SJCRH30 (cell line): Measurements from ENCODE around the gene ERBB4. TPM values are rescaled to one million over a fixed set of nuclear protein-coding genes. Genes with fewer than 3 reads are reported as not detected.

ENCODE experiments used
- DNase-seq, 2 experiments: peaks; one replicate each; pipeline ENCODE4 v3.0.0-alpha.2; 2015 to 2020
- H3K27ac ChIP-seq: fragments of 250-450 bp; sonication (Bioruptor Pico); 2 replicates; pipeline ENCODE4 v1.5.1; 2020; ENCODE audit warnings: mild to moderate bottlenecking, moderate library complexity
- H3K27me3 ChIP-seq: fragments of 250-450 bp; sonication (Bioruptor Pico); 2 replicates; pipeline ENCODE4 v1.5.1; 2020; ENCODE audit warnings: mild to moderate bottlenecking, moderate library complexity
- H3K36me3 ChIP-seq: fragments of 250-450 bp; sonication (Bioruptor Pico); 2 replicates; pipeline ENCODE4 v1.5.1; 2020; ENCODE audit warnings: mild to moderate bottlenecking, moderate library complexity
- H3K4me1 ChIP-seq: fragments of 250-450 bp; sonication (Bioruptor Pico); 2 replicates; pipeline ENCODE4 v1.5.1; 2020; ENCODE audit warnings: mild to moderate bottlenecking, moderate library complexity
- H3K4me3 ChIP-seq: fragments of 250-450 bp; sonication (Bioruptor Pico); 2 replicates; pipeline ENCODE4 v1.5.1; 2020; ENCODE audit warnings: mild to moderate bottlenecking, moderate library complexity
- H3K9me3 ChIP-seq: fragments of 250-450 bp; sonication (Bioruptor Pico); replicated peaks from 2 replicates; pipeline ENCODE4 v1.5.1; 2020; ENCODE audit warnings: mild to moderate bottlenecking, moderate library complexity
- total RNA-seq: library from RNA; depleted of rRNA; stranded (reverse); fragments of >200 nt; shearing (Covaris generic); gene quantifications from 2 replicates; pipeline ENCODE4 v1.2.3, GENCODE V29; 2014

ERBB4 gene
- total RNA-seq, 1 experiment from 2014 or later: 3.0 TPM

GRCh38 chr2:212535996-212536816, 2.4 kb downstream of the ERBB4 start:
- Histone ChIP-seq H3K27ac (peak overlapping the region; percentile 74), H3K36me3 (no peaks in the 10 kb centered on the region), H3K4me3 (peak overlapping the region; percentile 63), H3K27me3 (no peaks in the 10 kb centered on the region; the same call in 1 of the 2 replicates), H3K9me3 (no peaks in the 10 kb centered on the region), H3K4me1 (peaks cover 2% of the 10 kb centered on the region; the same call in 1 of the 2 replicates)
- peak; percentile 65 to 79 for DNase-seq

GRCh38 chr2:212534336-212534735, 4.3 kb downstream of the ERBB4 start:
- Histone ChIP-seq H3K4me3 (no peak overlapping the region), H3K9me3 (no peaks in the 10 kb centered on the region), H3K27ac (no peak overlapping the region), H3K27me3 (no peaks in the 10 kb centered on the region; the same call in 1 of the 2 replicates), H3K4me1 (peaks cover 5% of the 10 kb centered on the region; the same call in 1 of the 2 replicates), H3K36me3 (no peaks in the 10 kb centered on the region)
- DNase-seq: no peak

DNA sequence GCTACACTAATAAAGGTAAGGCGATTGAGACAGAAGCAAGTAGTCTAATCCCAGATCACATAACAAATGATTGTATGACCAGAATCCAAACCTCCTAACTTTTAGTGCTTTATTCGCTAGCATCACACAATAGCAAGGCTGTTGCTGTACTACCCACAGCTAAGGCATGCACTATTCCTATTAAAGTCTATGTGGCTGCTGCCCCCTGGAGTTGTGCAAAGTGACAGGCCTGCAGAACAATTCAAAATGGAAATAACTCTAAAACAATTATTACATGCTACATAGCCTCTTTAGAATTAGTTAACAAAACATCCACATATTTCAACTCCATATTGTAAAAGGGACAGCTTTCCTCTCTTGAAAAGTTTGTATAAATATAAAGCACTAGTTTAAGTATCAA, 6.0 kb downstream of the ERBB4 start:
- Histone ChIP-seq H3K4me1 (peaks cover 5% of the 10 kb centered on the region; the same call in 1 of the 2 replicates), H3K27ac (no peak overlapping the region), H3K9me3 (no peaks in the 10 kb centered on the region), H3K4me3 (no peak overlapping the region), H3K36me3 (no peaks in the 10 kb centered on the region), H3K27me3 (no peaks in the 10 kb centered on the region; the same call in 1 of the 2 replicates)
- DNase-seq: peak in 1 of 2 experiments; percentile 24

DNA sequence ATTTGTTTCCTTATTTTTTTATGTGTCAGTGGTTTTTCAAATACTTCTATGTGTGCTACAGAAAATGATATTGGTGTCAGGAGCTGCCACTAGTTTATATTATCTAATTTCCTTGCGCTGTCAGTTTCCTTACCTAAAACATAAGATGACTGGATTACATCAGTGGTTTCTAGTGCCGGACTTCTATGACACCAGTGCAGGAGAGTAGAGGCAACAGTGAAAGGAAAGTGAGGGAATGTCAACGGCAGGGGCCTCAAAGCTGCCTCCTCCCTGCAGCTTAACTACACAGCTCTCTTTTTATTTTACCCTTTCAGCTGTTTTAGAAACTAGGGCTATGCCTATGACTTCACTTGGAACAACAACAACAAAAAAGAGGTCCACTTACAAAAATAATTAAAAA, 6.5 kb downstream of the ERBB4 start:
- no peak for DNase-seq
- peaks cover 5% of the 10 kb centered on the region; the same call in 1 of the 2 replicates for H3K4me1 ChIP-seq
- no peaks in the 10 kb centered on the region for H3K36me3 ChIP-seq

GRCh38 chr2:212531499-212531898, 7.1 kb downstream of the ERBB4 start:
- H3K9me3 ChIP-seq: no peaks in the 10 kb centered on the region
- no peak overlapping the region for H3K27ac ChIP-seq
- H3K4me1 ChIP-seq: peaks cover 5% of the 10 kb centered on the region; the same call in 1 of the 2 replicates
- H3K36me3 ChIP-seq: no peaks in the 10 kb centered on the region
- H3K27me3 ChIP-seq: no peaks in the 10 kb centered on the region; the same call in 1 of the 2 replicates
- DNase-seq: no peak
- no peak overlapping the region for H3K4me3 ChIP-seq

More for the DNA sequence above, 6.5 kb downstream of the ERBB4 start:
- Histone ChIP-seq H3K9me3 (no peaks in the 10 kb centered on the region), H3K27me3 (no peaks in the 10 kb centered on the region; the same call in 1 of the 2 replicates), H3K27ac (no peak overlapping the region), H3K4me3 (no peak overlapping the region)

DNA sequence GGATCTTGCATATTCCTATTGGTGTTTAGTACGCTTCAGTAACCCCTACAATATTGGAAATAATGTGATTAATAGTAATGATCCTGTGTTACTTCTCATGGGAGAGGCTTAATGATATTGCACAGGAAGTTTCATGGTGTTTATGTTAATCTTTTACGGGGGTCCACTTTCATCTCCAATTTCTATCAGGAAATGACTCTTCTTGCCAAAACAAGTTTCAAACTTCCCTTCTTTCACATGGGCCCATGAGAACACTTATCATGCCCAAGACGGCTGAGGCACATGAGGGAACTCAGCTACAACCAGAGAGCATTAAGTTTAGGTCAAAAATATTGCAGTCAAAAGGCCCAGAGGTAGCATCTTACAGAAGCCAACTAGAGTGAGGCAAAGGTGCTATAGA, 7.6 kb downstream of the ERBB4 start:
- Histone ChIP-seq H3K27me3 (no peaks in the 10 kb centered on the region; the same call in 1 of the 2 replicates), H3K4me1 (peaks cover 5% of the 10 kb centered on the region; the same call in 1 of the 2 replicates), H3K9me3 (no peaks in the 10 kb centered on the region), H3K4me3 (no peak overlapping the region), H3K27ac (no peak overlapping the region), H3K36me3 (no peaks in the 10 kb centered on the region)
- DNase-seq: no peak

DNA sequence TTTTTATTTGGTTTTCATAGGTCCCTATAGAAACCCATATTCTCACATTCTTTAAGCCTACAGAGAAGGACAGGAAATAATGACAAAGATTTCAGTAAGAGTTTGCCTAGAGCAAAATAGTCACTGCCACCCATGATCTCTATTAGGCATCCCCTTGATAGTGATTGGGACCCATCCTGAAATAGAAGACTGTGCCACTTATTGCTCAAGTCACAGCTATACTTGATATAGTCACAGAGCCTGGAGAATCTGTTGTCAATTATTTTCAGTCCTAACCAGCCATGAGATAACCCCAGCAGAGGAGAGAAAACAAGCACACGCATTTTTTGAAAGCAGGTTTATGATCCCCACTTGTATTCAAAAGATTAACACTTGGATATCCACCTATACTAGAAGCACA, 8.2 kb downstream of the ERBB4 start:
- Histone ChIP-seq H3K27me3 (no peaks in the 10 kb centered on the region; the same call in 1 of the 2 replicates), H3K9me3 (no peaks in the 10 kb centered on the region), H3K4me3 (no peak overlapping the region), H3K4me1 (peaks cover 3% of the 10 kb centered on the region; the same call in 1 of the 2 replicates), H3K36me3 (no peaks in the 10 kb centered on the region), H3K27ac (no peak overlapping the region)
- DNase-seq: no peak

- Histone ChIP-seq H3K36me3 (no peaks in the 10 kb centered on the region), H3K27me3 (no peaks in the 10 kb centered on the region), H3K27ac (no peak overlapping the region), H3K4me1 (peaks cover 3% of the 10 kb centered on the region; the same call in 1 of the 2 replicates), H3K4me3 (no peak overlapping the region), H3K9me3 (no peaks in the 10 kb centered on the region)
- DNase-seq: no peak
Measured at GRCh38 chr2:212528106-212528856, 10.3 kb downstream of the ERBB4 start.

GRCh38 chr2:212526059-212526458, 12.5 kb downstream of the ERBB4 start:
- Histone ChIP-seq H3K27ac (no peak overlapping the region), H3K4me1 (peaks cover 2% of the 10 kb centered on the region; the same call in 1 of the 2 replicates), H3K27me3 (no peaks in the 10 kb centered on the region), H3K36me3 (no peaks in the 10 kb centered on the region), H3K9me3 (no peaks in the 10 kb centered on the region), H3K4me3 (no peak overlapping the region)
- no peak for DNase-seq

GRCh38 chr2:212523756-212524155, 14.8 kb downstream of the ERBB4 start:
- no peak overlapping the region for H3K4me3 ChIP-seq
- no peaks in the 10 kb centered on the region; the same call in 1 of the 2 replicates for H3K4me1 ChIP-seq
- no peaks in the 10 kb centered on the region for H3K36me3 ChIP-seq
- H3K27ac ChIP-seq: no peak overlapping the region
- no peaks in the 10 kb centered on the region for H3K27me3 ChIP-seq
- no peaks in the 10 kb centered on the region for H3K9me3 ChIP-seq
- peak in 1 of 2 experiments; percentile 54 for DNase-seq

DNA sequence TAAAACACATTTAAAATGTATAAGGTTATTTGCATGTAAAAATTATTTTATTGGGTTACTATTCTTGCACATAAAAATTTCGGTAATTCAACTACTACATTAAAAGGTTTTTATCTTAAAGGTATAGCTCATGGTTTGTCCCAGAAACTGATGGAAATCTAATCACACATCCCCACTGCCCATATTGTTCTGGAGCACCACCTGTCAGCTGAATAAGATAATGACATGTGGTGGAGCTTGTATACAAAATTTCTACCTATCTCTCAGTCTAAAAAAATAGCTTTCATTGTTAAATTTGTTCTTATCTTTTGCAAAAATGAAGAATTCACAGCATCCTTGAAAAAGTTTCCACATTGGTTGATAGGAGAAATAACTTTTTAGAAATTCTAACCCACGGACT, 18.3 kb downstream of the ERBB4 start:
- DNase-seq: peak in 1 of 2 experiments; percentile 33
- no peaks in the 10 kb centered on the region; the same call in 1 of the 2 replicates for H3K4me1 ChIP-seq
- H3K4me3 ChIP-seq: no peak overlapping the region
- no peak overlapping the region for H3K27ac ChIP-seq
- H3K36me3 ChIP-seq: no peaks in the 10 kb centered on the region
- no peaks in the 10 kb centered on the region for H3K9me3 ChIP-seq
- no peaks in the 10 kb centered on the region for H3K27me3 ChIP-seq

DNA sequence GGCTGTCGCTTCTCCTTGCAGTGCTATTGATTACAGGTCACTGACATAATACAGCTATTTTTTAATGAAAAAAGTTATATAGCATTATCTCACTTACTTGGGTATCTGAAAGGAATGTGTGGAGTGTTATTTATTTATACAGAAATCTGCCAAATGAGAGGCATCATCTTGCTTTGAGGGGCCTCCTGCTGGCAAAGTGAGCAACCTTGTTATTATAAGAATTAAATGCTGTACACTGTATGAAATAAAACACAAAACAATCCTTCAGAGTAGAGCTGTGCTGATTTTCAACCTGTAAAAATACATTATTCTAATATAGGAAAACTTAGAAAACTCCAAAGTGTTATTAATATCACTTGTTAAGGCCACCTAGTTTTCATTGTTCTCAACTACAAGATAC, 20.9 kb downstream of the ERBB4 start:
- Histone ChIP-seq H3K27ac (no peak overlapping the region), H3K4me3 (no peak overlapping the region), H3K9me3 (no peaks in the 10 kb centered on the region), H3K4me1 (no peaks in the 10 kb centered on the region), H3K27me3 (no peaks in the 10 kb centered on the region), H3K36me3 (no peaks in the 10 kb centered on the region)
- no peak for DNase-seq

GRCh38 chr2:212505586-212505985, 33.0 kb downstream of the ERBB4 start:
- no peak overlapping the region for H3K27ac ChIP-seq
- H3K4me3 ChIP-seq: no peak overlapping the region
- no peak for DNase-seq
- no peaks in the 10 kb centered on the region for H3K4me1 ChIP-seq
- H3K9me3 ChIP-seq: no peaks in the 10 kb centered on the region
- no peaks in the 10 kb centered on the region for H3K27me3 ChIP-seq
- no peaks in the 10 kb centered on the region for H3K36me3 ChIP-seq

- no peaks in the 10 kb centered on the region for H3K9me3 ChIP-seq
- no peaks in the 10 kb centered on the region for H3K27me3 ChIP-seq
- H3K27ac ChIP-seq: no peak overlapping the region
- H3K4me1 ChIP-seq: peaks cover 10% of the 10 kb centered on the region
- no peaks in the 10 kb centered on the region for H3K36me3 ChIP-seq
- no peak overlapping the region for H3K4me3 ChIP-seq
- DNase-seq: no peak
Measured at GRCh38 chr2:212495046-212495445, 43.6 kb downstream of the ERBB4 start.
